NCI-H82 (cell line): ENCODE data around the gene VAV2.

Source experiments
- DNase-seq: peaks from one replicate; lab custom pipeline; 2025; lab: John Stamatoyannopoulos, UW

Gene VAV2

GRCh38 chr9:133726401-133727276 lies 265.5 kb downstream of the VAV2 start:
- peak; percentile 80 for DNase-seq

DNA sequence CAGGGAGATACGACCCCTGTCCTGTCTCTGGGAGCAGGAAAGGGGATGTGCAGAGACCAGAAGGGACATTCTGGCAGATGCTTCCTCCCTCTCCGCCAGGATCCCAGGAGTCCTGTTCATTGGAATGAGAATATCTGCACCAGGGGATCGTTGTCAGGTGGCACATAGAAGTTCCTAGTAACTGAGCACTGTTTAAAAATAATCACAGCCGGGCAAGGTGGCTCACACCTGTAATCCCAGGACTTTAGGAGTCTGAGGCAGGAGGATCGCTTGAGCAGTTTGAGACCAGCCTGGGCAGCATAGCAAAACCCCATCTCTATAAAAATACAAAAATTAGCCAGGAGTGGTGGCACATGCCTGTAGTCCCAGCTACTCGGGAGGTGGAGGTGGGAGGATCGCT lies 266.2 kb downstream of the VAV2 start:
- DNase-seq, result no peak

DNA sequence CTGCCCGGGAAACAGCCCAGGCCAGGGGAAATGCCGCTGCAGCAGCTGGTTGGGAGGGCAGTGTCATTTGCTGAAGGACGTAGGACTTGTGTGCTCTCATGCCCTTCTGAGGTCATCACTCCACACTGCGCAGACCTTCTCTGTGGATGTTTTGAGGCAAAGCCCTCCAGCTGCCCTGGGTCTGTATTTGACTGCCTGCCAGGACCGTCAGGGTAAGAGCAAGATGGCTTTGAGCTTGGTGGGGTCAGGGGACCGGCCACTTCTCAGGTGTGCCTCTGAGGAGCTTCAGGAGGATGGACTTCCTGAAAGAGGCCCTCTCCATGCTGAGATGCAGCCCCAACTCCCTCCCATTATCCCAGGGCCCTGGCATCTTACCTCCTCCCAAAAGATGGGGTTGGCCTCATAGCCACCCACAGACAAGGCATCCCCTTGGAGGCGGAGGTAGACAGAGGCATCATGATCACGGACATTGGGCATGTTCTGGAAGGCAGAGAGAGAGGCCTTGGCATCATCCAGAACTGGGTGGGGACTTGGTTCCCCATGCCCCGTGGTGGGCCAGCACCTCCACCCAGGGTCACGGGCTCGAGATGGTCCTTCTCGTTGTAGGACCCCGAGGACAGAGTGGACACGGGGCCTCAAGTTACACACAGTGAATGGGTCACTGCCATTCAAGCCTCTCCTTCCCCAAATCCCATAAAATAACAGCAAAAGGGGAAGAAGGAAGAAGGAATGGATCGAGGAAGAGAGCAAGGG lies 273.4 kb downstream of the VAV2 start:
- DNase-seq, result no peak

GRCh38 chr9:133717113-133718031 lies 274.8 kb downstream of the VAV2 start:
- DNase-seq, result no peak

DNA sequence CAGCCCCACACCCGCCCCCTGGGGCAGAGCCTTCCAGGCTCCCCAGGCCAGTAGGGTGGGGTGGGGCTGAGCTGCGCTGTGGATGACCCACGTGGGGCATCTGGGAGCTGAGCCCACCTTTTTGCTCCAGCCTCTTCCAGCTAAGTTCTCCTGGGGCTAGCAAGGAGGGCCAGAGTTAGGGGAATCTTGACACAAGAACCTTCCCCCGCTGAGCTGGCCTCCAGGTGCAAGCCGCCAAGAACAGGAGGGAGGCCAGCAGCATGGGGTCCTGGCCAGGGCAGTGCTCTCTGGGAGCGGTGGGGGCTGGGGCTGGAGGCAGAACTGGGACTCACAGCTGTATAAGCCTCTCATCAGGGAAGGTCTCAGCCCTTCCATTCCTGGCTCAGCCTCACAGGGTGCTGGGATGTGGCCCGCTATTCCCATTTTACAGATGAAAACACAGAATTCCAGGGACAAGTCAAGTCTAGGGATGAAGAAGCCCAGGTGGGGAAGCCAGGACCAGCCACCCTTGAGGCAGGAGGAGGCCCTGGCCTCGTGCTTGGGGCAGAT lies 275.5 kb downstream of the VAV2 start:
- no peak for DNase-seq

GRCh38 chr9:133715866-133716563 lies 276.1 kb downstream of the VAV2 start:
- peak; percentile 59 for DNase-seq

DNA sequence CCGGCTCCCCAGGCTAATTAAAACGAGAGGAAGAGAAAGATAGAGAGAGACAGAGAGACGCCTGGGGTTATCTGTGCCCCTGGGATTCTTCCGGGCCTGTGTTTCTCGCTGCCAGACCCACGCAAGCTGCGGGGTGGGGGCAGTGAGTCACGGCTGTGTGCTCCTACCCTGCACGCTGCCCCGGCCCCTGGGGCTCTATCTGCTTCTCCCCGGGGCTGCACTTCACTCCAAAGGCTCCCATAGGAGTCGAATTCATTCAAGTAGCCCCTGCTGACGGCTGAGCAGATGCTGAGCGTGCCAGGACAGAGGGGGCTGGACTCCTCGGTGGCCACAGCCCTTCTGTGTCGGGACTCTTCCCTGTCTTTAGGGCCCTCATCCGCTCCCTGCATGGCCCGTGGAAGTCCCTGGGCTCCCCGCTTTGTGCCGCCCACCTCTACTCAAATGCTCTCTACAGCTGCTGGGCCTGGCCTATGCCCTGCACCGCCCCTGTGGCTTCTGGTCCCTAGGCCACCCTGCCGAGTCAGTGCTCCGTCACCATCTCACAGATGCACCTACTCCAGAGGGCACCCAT lies 276.7 kb downstream of the VAV2 start:
- DNase-seq, result no peak

DNA sequence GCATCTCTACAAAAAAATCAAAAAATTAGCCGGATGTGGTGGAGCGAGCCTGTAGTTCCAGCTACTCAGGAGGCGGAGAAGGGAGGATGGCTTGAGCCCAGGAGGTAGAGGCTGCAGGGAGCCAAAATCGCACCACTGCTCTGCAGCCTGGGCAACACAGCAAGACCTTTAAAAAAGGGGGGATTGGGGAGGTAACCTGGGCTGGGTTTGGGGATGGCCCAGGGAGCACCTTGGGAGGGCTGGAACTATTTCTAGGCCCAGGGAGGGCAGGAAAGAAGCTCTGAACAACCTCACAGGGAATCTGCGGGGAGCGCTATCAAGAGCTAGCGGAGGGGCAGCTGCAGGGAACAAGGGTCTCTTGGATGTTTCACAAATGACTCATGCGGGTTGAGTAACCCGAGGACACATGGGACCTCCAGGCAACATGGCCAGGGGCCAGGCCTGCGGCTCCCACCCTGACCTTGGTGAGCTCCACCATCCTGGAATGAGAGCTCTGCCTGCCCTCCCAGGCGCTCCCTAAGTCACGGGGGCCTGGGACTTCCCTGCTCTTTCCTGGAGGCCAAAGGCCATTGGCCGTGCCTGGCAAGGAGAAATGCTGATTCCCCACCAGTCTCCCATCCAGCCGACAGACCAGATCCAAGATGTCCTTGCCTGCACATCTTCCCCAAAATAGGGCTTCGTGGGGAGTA lies 277.4 kb downstream of the VAV2 start:
- no peak for DNase-seq

GRCh38 chr9:133713960-133714495 lies 278.1 kb downstream of the VAV2 start:
- DNase-seq, result no peak

GRCh38 chr9:133713150-133713959 lies 278.8 kb downstream of the VAV2 start:
- no peak for DNase-seq

- DNase-seq, result no peak
These were observed 279.7 kb downstream of the VAV2 start for GRCh38 chr9:133712221-133713100.
